Mesothelial cell of epicardium (in vitro differentiated cells): ENCODE results near the gene KIAA2012. TPM values are rescaled to one million over a fixed set of nuclear protein-coding genes. Genes with fewer than 3 reads are reported as not detected.
A peak's percentile ranks its signal among the peaks of the same experiment; 100 is the strongest.

Experiments used
- DNase-seq, 2 experiments: peaks; one replicate each; pipeline ENCODE4 v3.0.0; 2021; ENCODE audit warnings: low spot score in 2 of 2; ENCODE audit not compliant: unreplicated experiment in 2 of 2
- H3K27ac Mint-ChIP-seq: 2 replicates; pipeline ENCODE4 v1.8.0; 2021; ENCODE audit warnings: mixed read lengths
- H3K27me3 Mint-ChIP-seq: 2 replicates; pipeline ENCODE4 v1.8.0; 2021; ENCODE audit warnings: low read depth, mixed read lengths
- H3K36me3 Mint-ChIP-seq: 2 replicates; pipeline ENCODE4 v1.8.0; 2021; ENCODE audit warnings: mixed read lengths
- H3K4me1 Mint-ChIP-seq: 2 replicates; pipeline ENCODE4 v1.8.0; 2021; ENCODE audit warnings: mixed read lengths
- H3K4me3 Mint-ChIP-seq: 2 replicates; pipeline ENCODE4 v1.8.0; 2021; ENCODE audit warnings: mild to moderate bottlenecking, moderate library complexity, mixed read lengths
- H3K9me3 Mint-ChIP-seq: 2 replicates; pipeline ENCODE4 v1.8.0; 2021; ENCODE audit warnings: mixed read lengths
- CTCF ChIP-seq: fragments of 200-600 bp; sonication (generic); IDR thresholded peaks from one replicate; pipeline ENCODE4 v1.5.0; 2021; ENCODE audit warnings: antibody characterized with exemption; ENCODE audit not compliant: unreplicated experiment
- total RNA-seq: library from RNA; stranded (reverse); gene quantifications from 3 replicates; pipeline ENCODE4 v1.2.1, GENCODE V29; 2021

The KIAA2012 gene
- total RNA-seq, 1 donor from 2014 or later: 0.45 TPM

GRCh38 chr2:202109737-202110184, 36.7 kb downstream of the KIAA2012 start:
- Mint-ChIP-seq H3K9me3 (no peaks in the 10 kb centered on the region), H3K4me1 (peaks cover 23% of the 10 kb centered on the region), H3K36me3 (no peaks in the 10 kb centered on the region), H3K27ac (peak overlapping the region; percentile 50), H3K4me3 (no peak overlapping the region), H3K27me3 (no peaks in the 10 kb centered on the region)
- TF ChIP-seq CTCF: no peak
- no peak for DNase-seq

- Mint-ChIP-seq H3K4me3 (no peak overlapping the region), H3K9me3 (no peaks in the 10 kb centered on the region), H3K36me3 (no peaks in the 10 kb centered on the region), H3K4me1 (peaks cover 27% of the 10 kb centered on the region), H3K27me3 (no peaks in the 10 kb centered on the region), H3K27ac (no peak overlapping the region)
- TF ChIP-seq CTCF: no peak
- DNase-seq: no peak
Observed at GRCh38 chr2:202110491-202110890, 37.4 kb downstream of the KIAA2012 start.

GRCh38 chr2:202112041-202112440, 39.0 kb downstream of the KIAA2012 start:
- Mint-ChIP-seq H3K27ac (no peak overlapping the region), H3K4me1 (peaks cover 36% of the 10 kb centered on the region), H3K27me3 (no peaks in the 10 kb centered on the region), H3K36me3 (no peaks in the 10 kb centered on the region), H3K4me3 (no peak overlapping the region), H3K9me3 (peaks cover 5% of the 10 kb centered on the region)
- DNase-seq: no peak
- TF ChIP-seq CTCF: no peak

GRCh38 chr2:202113571-202114142, 40.6 kb downstream of the KIAA2012 start:
- TF ChIP-seq CTCF: no peak
- no peak for DNase-seq
- Mint-ChIP-seq H3K4me1 (peaks cover 35% of the 10 kb centered on the region), H3K4me3 (no peak overlapping the region), H3K27ac (no peak overlapping the region), H3K27me3 (no peaks in the 10 kb centered on the region), H3K9me3 (peaks cover 9% of the 10 kb centered on the region), H3K36me3 (no peaks in the 10 kb centered on the region)

- Mint-ChIP-seq H3K27ac (no peak overlapping the region), H3K4me3 (no peak overlapping the region), H3K4me1 (peaks cover 28% of the 10 kb centered on the region), H3K9me3 (peaks cover 9% of the 10 kb centered on the region), H3K36me3 (no peaks in the 10 kb centered on the region), H3K27me3 (no peaks in the 10 kb centered on the region)
- no peak for DNase-seq
- no peak for TF ChIP-seq CTCF
Observed at GRCh38 chr2:202114291-202114690, 41.2 kb downstream of the KIAA2012 start.

- Mint-ChIP-seq H3K36me3 (no peaks in the 10 kb centered on the region), H3K9me3 (peaks cover 9% of the 10 kb centered on the region), H3K27me3 (no peaks in the 10 kb centered on the region), H3K4me1 (peaks cover 23% of the 10 kb centered on the region), H3K27ac (no peak overlapping the region), H3K4me3 (no peak overlapping the region)
- TF ChIP-seq CTCF: no peak
- DNase-seq: no peak
Observed at GRCh38 chr2:202114795-202115194, 41.7 kb downstream of the KIAA2012 start.
